ENCODE data around the gene NEU4. TPM values are rescaled to one million over a fixed set of nuclear protein-coding genes. Genes with fewer than 3 reads are reported as not detected.

Gene NEU4
- total RNA-seq, 1 experiment from 2014 or later: 10.0 TPM

DNA sequence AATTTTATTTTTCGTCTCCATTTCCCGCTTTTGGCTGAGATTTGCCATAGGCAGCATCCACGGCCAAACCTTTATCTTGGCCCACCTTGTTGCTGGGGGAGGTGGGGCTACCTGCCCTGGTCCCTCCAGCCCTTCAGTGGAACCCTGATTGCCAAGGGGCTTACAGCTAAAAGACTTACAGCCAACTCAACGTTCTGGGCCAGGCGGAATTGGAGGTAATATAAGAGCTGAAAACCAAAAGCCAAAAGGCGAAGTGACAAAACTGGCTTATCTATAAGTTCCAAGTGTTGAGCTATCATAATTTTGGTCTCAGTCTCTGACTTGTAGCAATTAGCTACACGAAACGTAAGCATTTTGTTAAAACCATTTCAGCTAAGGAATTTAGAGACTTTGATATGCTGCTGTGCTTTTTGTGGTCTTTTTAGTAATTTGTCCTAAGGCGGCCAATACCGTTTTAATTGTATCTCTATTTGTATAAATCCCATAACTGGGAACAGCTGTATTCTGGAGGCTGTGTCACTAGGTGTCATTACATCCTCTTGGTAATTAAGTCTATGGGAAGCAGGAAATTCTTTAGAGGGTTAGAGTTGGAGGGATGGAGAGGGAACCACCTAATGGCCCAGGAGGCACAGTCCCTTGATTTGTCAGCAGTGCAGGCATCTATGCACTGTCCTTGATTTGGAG, 25.7 kb downstream of the NEU4 start:
- POLR2A ChIA-PET: no interaction called here

GRCh38 chr2:241835611-241836010, 26.6 kb downstream of the NEU4 start:
- ChIA-PET POLR2A (no interaction called here), CTCF (no interaction called here)
- no peaks in the 10 kb centered on the region for H3K9me3 ChIP-seq (ENCODE audit: control insufficient read depth, insufficient read depth, low read depth, low read length)
- in situ Hi-C loops (cut with HindIII; ENCODE audit: low pct_unique_long_range_greater_than_20kb, low sequenced_read_pairs): no loop called here
- no peaks in the 10 kb centered on the region; the same call in 1 of the 2 replicates for H3K27me3 ChIP-seq (ENCODE audit: control insufficient read depth, insufficient read depth, low read length)
- DNase-seq (ENCODE audit: low read depth, low spot score) (no peak), ATAC-seq (no peak)
- no TSS peak for BruUV-seq (replicated peaks)
- no peak overlapping the region for H3K4me3 ChIP-seq (ENCODE audit: low read depth in 2 of 2, low read length in 2 of 2)
- intact Hi-C loops (cut with micrococcal nuclease; ENCODE audit: unreplicated experiment): no loop called here
- H3K27ac ChIP-seq (ENCODE audit: low read length): no peak overlapping the region
- no peaks in the 10 kb centered on the region for H3K36me3 ChIP-seq (ENCODE audit: control insufficient read depth, insufficient read depth, low read length)
- H3K4me1 ChIP-seq (ENCODE audit: control insufficient read depth, insufficient read depth, low read length): no peaks in the 10 kb centered on the region
- TF ChIP-seq SIN3A (IDR thresholded peaks at IDR 0.05; ENCODE audit: borderline replicate concordance, insufficient read depth, low read depth, low read length) (no peak), CTCF (IDR thresholded peaks at IDR 0.05) (no peak)
- TF ChIP-seq, protein P1, sequence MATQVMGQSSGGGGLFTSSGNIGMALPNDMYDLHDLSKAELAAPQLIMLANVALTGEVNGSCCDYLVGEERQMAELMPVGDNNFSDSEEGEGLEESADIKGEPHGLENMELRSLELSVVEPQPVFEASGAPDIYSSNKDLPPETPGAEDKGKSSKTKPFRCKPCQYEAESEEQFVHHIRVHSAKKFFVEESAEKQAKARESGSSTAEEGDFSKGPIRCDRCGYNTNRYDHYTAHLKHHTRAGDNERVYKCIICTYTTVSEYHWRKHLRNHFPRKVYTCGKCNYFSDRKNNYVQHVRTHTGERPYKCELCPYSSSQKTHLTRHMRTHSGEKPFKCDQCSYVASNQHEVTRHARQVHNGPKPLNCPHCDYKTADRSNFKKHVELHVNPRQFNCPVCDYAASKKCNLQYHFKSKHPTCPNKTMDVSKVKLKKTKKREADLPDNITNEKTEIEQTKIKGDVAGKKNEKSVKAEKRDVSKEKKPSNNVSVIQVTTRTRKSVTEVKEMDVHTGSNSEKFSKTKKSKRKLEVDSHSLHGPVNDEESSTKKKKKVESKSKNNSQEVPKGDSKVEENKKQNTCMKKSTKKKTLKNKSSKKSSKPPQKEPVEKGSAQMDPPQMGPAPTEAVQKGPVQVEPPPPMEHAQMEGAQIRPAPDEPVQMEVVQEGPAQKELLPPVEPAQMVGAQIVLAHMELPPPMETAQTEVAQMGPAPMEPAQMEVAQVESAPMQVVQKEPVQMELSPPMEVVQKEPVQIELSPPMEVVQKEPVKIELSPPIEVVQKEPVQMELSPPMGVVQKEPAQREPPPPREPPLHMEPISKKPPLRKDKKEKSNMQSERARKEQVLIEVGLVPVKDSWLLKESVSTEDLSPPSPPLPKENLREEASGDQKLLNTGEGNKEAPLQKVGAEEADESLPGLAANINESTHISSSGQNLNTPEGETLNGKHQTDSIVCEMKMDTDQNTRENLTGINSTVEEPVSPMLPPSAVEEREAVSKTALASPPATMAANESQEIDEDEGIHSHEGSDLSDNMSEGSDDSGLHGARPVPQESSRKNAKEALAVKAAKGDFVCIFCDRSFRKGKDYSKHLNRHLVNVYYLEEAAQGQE (IDR thresholded peaks at IDR 0.05; ENCODE audit: insufficient read depth in 1 of 2, low read depth in 2 of 2, low read length in 1 of 2): no peak

More for the DNA sequence above, 25.7 kb downstream of the NEU4 start:
- in situ Hi-C loops (cut with HindIII; ENCODE audit: low pct_unique_long_range_greater_than_20kb, low sequenced_read_pairs): no loop called here
- Histone ChIP-seq H3K27ac (ENCODE audit: low read length) (no peak overlapping the region), H3K4me1 (ENCODE audit: control insufficient read depth, insufficient read depth, low read length) (no peaks in the 10 kb centered on the region), H3K36me3 (ENCODE audit: control insufficient read depth, insufficient read depth, low read length) (no peaks in the 10 kb centered on the region), H3K27me3 (ENCODE audit: control insufficient read depth, insufficient read depth, low read length) (no peaks in the 10 kb centered on the region; the same call in 1 of the 2 replicates), H3K9me3 (ENCODE audit: control insufficient read depth, insufficient read depth, low read depth, low read length) (no peaks in the 10 kb centered on the region), H3K4me3 (ENCODE audit: low read depth in 2 of 2, low read length in 2 of 2) (no peak overlapping the region)
- DNase-seq (ENCODE audit: low read depth, low spot score) (no peak), ATAC-seq (no peak)
- CTCF ChIA-PET: interaction anchor here (0.9 kb wide), 1 partner anchor 19 kb away, joined by 6 read pairs; no protein-coding TSS in a partner anchor
- no TSS peak for BruUV-seq (replicated peaks)
- no peak for TF ChIP-seq SIN3A (IDR thresholded peaks at IDR 0.05; ENCODE audit: borderline replicate concordance, insufficient read depth, low read depth, low read length)
- no peak for TF ChIP-seq POLR2AphosphoS5 (IDR thresholded peaks at IDR 0.05; ENCODE audit: low read depth, low read length)
- TF ChIP-seq, protein P1 (IDR thresholded peaks at IDR 0.05; ENCODE audit: insufficient read depth in 1 of 2, low read depth in 2 of 2, low read length in 1 of 2): no peak
- no peak for TF ChIP-seq TCF7L2 (IDR thresholded peaks at IDR 0.05; ENCODE audit: low read depth, low read length)
- TF ChIP-seq CTCF (IDR thresholded peaks at IDR 0.05): no peak
- intact Hi-C loops (cut with micrococcal nuclease; ENCODE audit: unreplicated experiment): no loop called here

Measured in Panc1 (cell line).